Esophagus squamous epithelium (tissue), 4 donors: ENCODE measurements around the gene NDUFV3.

Experiments used
- POLR2A ChIP-seq, 4 donors: fragments of 450-650 bp; IDR thresholded peaks; one replicate each; pipeline ENCODE4 v1.6.1; 2017; ENCODE audit warnings: antibody characterized with exemption in 4 of 4, mild to moderate bottlenecking in 4 of 4, moderate library complexity in 3 of 4
- TF ChIP-seq, protein P1 (sequence below), 6 experiments: fragments of 450-650 bp in 4 of 6; fragments of 200-600 bp in 2 of 6; sonication (generic) in 2 of 6; IDR thresholded peaks; one replicate each; pipeline ENCODE4 v1.5.1; 2016 to 2019; ENCODE audit warnings: antibody characterized with exemption in 6 of 6, mild to moderate bottlenecking in 4 of 6, moderate library complexity in 4 of 6

DNA sequence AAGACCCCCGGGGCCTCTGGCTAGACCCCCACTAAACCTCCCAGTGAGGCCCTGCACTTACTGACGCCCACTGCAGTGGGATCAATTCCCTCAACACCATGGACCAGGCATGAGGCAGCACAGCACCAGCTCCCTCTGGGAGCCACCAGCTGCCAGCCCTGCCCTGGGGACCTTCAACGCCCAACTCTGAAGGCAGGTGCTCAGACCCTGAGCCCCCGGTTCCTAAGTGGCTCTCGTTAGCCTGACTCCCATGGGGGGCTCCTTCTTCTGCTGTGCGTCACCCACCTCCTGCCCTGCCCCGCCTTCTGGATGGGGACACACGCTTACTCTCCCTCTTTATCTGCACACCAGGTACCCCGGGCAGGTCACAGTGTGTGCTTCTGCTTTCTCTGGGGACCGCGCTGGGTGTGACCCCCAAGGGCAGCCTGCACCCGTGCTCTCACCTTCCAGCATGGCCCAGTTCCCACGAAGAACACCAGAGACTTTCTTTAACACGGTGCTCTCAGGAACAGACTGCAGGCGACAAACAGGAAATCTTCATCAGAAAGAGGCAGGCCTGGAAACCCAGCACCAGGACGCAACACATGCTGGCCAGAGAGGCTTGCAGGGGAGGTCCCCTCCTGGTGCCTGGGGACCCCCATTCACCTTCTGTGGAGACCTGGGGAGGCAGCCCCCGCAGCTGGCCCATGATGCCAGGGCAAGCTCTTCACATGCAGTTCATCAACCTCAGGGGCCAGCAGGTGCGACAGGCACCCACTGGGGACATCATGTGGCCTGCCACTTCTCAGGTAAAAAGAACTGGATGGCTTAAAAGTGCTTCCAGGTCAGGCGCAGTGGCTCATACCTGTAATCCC, 41.1 kb upstream of the NDUFV3 start:
- TF ChIP-seq, protein P1, sequence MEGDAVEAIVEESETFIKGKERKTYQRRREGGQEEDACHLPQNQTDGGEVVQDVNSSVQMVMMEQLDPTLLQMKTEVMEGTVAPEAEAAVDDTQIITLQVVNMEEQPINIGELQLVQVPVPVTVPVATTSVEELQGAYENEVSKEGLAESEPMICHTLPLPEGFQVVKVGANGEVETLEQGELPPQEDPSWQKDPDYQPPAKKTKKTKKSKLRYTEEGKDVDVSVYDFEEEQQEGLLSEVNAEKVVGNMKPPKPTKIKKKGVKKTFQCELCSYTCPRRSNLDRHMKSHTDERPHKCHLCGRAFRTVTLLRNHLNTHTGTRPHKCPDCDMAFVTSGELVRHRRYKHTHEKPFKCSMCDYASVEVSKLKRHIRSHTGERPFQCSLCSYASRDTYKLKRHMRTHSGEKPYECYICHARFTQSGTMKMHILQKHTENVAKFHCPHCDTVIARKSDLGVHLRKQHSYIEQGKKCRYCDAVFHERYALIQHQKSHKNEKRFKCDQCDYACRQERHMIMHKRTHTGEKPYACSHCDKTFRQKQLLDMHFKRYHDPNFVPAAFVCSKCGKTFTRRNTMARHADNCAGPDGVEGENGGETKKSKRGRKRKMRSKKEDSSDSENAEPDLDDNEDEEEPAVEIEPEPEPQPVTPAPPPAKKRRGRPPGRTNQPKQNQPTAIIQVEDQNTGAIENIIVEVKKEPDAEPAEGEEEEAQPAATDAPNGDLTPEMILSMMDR (IDR thresholded peaks at IDR 0.05), result no peak
- no peak for TF ChIP-seq POLR2A (IDR thresholded peaks at IDR 0.05)
